Neutrophil (primary cell): ENCODE results near the gene MPST.

Source experiments
- H3K27ac ChIP-seq: fragments of 200-600 bp; sonication (generic); 2 replicates; pipeline ENCODE4 v1.5.1; 2016; ENCODE audit warnings: mild to moderate bottlenecking, moderate library complexity
- H3K27me3 ChIP-seq: fragments of 200-600 bp; sonication (generic); 2 replicates; pipeline ENCODE4 v1.6.0; 2016; ENCODE audit warnings: mild to moderate bottlenecking
- H3K36me3 ChIP-seq: fragments of 200-600 bp; sonication (generic); 2 replicates; pipeline ENCODE4 v1.5.1; 2017
- H3K4me1 ChIP-seq, 2 experiments: fragments of 200-600 bp in 1 of 2; sonication (generic) in 1 of 2; 1 replicate in 1 of 2; 2 replicates in 1 of 2; pipeline versions ENCODE4 v1.5.1 to v1.6.1; 2013 to 2016; ENCODE audit warnings: low read depth in 1 of 2, low read length in 1 of 2, mild to moderate bottlenecking in 1 of 2, moderate library complexity in 1 of 2; ENCODE audit not compliant: control insufficient read depth in 1 of 2, insufficient read depth in 1 of 2
- H3K4me3 ChIP-seq, 2 experiments: fragments of 200-600 bp in 1 of 2; sonication (generic) in 1 of 2; 1 replicate in 1 of 2; 2 replicates in 1 of 2; pipeline ENCODE4 v1.5.1; 2013 to 2016; ENCODE audit warnings: low read depth in 1 of 2, low read length in 1 of 2, mild to moderate bottlenecking in 1 of 2, moderate library complexity in 1 of 2
- H3K9me3 ChIP-seq: fragments of 200-600 bp; sonication (generic); 2 replicates; pipeline ENCODE4 v1.5.1; 2016
- TF ChIP-seq, protein P1 (sequence below): fragments of 200-600 bp; sonication (generic); IDR thresholded peaks from 2 replicates; pipeline ENCODE4 v1.5.1; 2016; ENCODE audit warnings: antibody characterized with exemption

MPST gene

DNA sequence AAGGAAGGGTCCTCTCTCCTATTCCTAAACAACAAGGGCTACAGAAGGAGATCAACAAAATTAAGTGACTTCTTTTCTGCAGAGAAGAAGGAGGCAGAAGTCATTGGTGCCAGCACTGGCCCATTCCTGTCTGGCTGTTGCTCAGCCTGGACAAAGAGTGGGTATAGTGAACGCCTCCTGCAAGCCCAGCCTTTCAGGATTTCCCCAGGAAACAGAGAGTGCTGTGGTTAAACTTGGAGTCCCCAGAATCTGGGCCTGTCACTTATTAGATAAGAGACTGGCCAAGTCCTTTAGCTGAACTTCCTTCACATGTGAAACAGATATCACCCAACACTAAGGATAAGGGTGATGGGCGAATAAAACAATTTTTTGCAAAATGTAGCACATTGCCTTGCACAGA lies 11.2 kb upstream of the MPST start:
- Histone ChIP-seq H3K27ac (no peak overlapping the region), H3K4me3 (no peak overlapping the region), H3K27me3 (peaks cover 62% of the 10 kb centered on the region), H3K36me3 (peaks cover 5% of the 10 kb centered on the region), H3K9me3 (no peaks in the 10 kb centered on the region), H3K4me1 (peaks cover 0 to 2% of the 10 kb centered on the region in 2 experiments)
- TF ChIP-seq, protein P1, sequence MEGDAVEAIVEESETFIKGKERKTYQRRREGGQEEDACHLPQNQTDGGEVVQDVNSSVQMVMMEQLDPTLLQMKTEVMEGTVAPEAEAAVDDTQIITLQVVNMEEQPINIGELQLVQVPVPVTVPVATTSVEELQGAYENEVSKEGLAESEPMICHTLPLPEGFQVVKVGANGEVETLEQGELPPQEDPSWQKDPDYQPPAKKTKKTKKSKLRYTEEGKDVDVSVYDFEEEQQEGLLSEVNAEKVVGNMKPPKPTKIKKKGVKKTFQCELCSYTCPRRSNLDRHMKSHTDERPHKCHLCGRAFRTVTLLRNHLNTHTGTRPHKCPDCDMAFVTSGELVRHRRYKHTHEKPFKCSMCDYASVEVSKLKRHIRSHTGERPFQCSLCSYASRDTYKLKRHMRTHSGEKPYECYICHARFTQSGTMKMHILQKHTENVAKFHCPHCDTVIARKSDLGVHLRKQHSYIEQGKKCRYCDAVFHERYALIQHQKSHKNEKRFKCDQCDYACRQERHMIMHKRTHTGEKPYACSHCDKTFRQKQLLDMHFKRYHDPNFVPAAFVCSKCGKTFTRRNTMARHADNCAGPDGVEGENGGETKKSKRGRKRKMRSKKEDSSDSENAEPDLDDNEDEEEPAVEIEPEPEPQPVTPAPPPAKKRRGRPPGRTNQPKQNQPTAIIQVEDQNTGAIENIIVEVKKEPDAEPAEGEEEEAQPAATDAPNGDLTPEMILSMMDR: no peak

DNA sequence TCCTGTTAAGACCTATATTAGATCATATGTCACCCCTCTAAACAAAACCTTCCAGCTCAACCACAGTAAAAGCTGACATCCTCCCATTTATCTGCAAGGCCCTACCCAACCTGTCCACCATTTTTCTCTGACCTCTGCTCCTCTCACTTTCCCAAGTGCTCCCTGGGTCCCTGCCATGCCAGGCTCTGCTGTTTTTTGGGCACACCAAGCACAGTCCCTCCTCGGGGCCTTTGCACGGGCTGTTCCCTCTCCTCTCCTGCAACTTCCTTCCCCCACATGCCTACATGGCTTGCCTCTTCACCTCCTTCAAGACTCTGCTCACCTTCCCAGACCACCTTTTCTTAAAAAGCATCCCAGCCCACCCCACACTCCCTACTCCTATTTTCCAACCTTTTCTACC lies 10.1 kb upstream of the MPST start:
- H3K27me3 ChIP-seq: peaks cover 51% of the 10 kb centered on the region
- TF ChIP-seq, protein P1: no peak
- H3K4me3 ChIP-seq: no peak overlapping the region
- peaks cover 5% of the 10 kb centered on the region for H3K36me3 ChIP-seq
- no peaks in the 10 kb centered on the region for H3K9me3 ChIP-seq
- no peak overlapping the region for H3K27ac ChIP-seq
- peaks cover 3 to 6% of the 10 kb centered on the region in 2 experiments for H3K4me1 ChIP-seq

DNA sequence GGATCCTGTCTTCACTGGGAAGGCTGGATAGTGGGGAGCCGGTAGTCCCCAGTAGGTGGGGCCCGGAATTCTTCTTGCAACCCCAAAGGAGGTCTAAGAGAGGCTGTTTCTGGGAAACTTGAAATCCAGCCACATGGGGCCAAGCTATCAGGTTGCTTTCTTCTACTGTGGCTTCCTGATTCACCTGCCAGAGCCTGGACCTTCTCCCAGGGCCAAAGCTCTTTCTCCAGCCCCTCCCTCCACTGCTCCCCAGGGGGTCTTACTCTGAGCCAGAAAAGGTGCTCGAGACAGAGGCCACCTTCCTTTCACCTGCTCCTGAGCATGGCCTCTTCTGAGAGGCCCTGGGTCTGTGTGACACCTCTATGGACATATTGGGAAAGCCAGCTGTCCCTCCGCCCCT lies 9.4 kb upstream of the MPST start:
- peaks cover 3 to 7% of the 10 kb centered on the region in 2 experiments for H3K4me1 ChIP-seq
- no peaks in the 10 kb centered on the region for H3K9me3 ChIP-seq
- H3K27me3 ChIP-seq: peaks cover 47% of the 10 kb centered on the region
- H3K36me3 ChIP-seq: peaks cover 5% of the 10 kb centered on the region
- no peak overlapping the region for H3K4me3 ChIP-seq
- TF ChIP-seq, protein P1: no peak
- no peak overlapping the region for H3K27ac ChIP-seq

DNA sequence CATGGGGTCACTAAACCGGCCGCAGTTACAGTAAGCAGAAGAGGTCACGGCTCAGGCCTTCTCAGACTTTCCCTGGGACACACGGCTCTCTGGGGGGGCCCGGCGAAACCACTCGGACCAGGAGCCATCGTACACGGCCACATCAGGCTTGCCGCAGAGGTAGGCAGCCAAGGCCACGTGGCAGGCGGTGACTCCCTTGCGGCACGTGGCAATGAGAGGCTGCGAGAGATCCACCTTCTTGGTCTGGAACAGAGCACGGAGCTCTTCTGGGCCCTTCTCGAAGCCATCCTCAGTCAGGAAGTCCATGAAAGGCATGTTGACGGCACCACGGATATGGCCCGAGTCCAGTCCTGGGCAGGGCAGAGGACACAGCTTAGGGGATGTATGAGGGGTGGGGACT lies 8.6 kb upstream of the MPST start:
- Histone ChIP-seq H3K4me3 (no peak overlapping the region), H3K27me3 (peaks cover 41% of the 10 kb centered on the region), H3K9me3 (no peaks in the 10 kb centered on the region), H3K4me1 (peaks cover 3 to 11% of the 10 kb centered on the region in 2 experiments), H3K27ac (no peak overlapping the region), H3K36me3 (peaks cover 5% of the 10 kb centered on the region)
- TF ChIP-seq, protein P1: no peak

DNA sequence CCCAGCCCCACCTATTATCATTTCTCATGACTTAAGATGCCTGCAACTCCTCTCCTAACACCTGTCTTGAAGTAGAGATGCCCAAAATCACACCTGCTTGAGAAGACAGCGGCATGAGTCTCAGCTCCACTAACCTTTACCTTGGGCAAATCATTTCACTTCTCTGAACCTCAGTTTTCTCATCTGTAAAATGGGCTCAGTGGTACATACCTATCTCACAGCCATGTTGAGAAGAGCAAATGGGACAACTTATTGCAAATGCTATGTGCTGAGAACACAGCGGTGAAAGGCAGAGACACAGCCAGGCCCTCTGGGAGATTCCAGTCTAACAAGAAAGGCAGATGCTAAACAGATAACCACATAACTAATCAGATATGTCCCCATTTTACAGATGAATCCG lies 8.1 kb upstream of the MPST start:
- Histone ChIP-seq H3K9me3 (no peaks in the 10 kb centered on the region), H3K4me3 (no peak overlapping the region), H3K4me1 (peaks cover 3 to 11% of the 10 kb centered on the region in 2 experiments), H3K36me3 (peaks cover 10% of the 10 kb centered on the region), H3K27me3 (peaks cover 36% of the 10 kb centered on the region), H3K27ac (no peak overlapping the region)
- TF ChIP-seq, protein P1: no peak
